ENCODE results near the gene SPATS1. TPM values are rescaled to one million over a fixed set of nuclear protein-coding genes. Genes with fewer than 3 reads are reported as not detected.

The SPATS1 gene
- total RNA-seq, 1 donor from 2014 or later, result not detected

GRCh38 chr6:44303842-44304241 is 38.6 kb upstream of the SPATS1 start:
- Mint-ChIP-seq H3K27me3 (ENCODE audit: low read depth, unreplicated experiment) (peaks cover 3% of the 10 kb centered on the region), H3K9me3 (ENCODE audit: unreplicated experiment) (no peaks in the 10 kb centered on the region), H3K27ac (ENCODE audit: unreplicated experiment) (no peak overlapping the region), H3K36me3 (ENCODE audit: low read depth, unreplicated experiment) (peaks cover 27% of the 10 kb centered on the region), H3K4me3 (ENCODE audit: unreplicated experiment) (no peak overlapping the region), H3K4me1 (ENCODE audit: low read depth, unreplicated experiment) (peaks cover 2% of the 10 kb centered on the region)
- no peak overlapping the region for H3K4me3 ChIP-seq (ENCODE audit: insufficient read depth, low read depth, low read length)
- TF ChIP-seq EZH2 (IDR thresholded peaks at IDR 0.05; ENCODE audit: insufficient read depth, low read length) (no peak), CTCF (IDR thresholded peaks at IDR 0.05; ENCODE audit: insufficient read depth, low read depth, low read length) (no peak)
- H3K4me2 ChIP-seq (ENCODE audit: low read length), result no peak overlapping the region
- no peaks in the 10 kb centered on the region for H3K9me3 ChIP-seq (ENCODE audit: insufficient read depth, low read depth, low read length)
- DNase-seq (ENCODE audit: low read depth) (no peak), FAIRE-seq (no peak)
- no peak overlapping the region for H2AFZ ChIP-seq (ENCODE audit: low read depth, low read length)
- H4K20me1 ChIP-seq (ENCODE audit: insufficient read depth, low read length), result peaks cover 6% of the 10 kb centered on the region
- peaks cover 2% of the 10 kb centered on the region for H3K27me3 ChIP-seq (ENCODE audit: insufficient read depth, low read length)
- H3K36me3 ChIP-seq (ENCODE audit: insufficient read depth, low read length), result peaks cover 20% of the 10 kb centered on the region
- no peak overlapping the region for H3K27ac ChIP-seq (ENCODE audit: low read depth, low read length)
- no peaks in the 10 kb centered on the region for H3K79me2 ChIP-seq (ENCODE audit: insufficient read depth, low read length)
- no peaks in the 10 kb centered on the region for H3K4me1 ChIP-seq (ENCODE audit: insufficient read depth, low read length)
- H3K9ac ChIP-seq (ENCODE audit: low read length), result no peak overlapping the region

GRCh38 chr6:44304282-44305199 is 37.9 kb upstream of the SPATS1 start:
- Histone ChIP-seq H4K20me1 (ENCODE audit: insufficient read depth, low read length) (no peaks in the 10 kb centered on the region), H3K9me3 (ENCODE audit: insufficient read depth, low read depth, low read length) (no peaks in the 10 kb centered on the region), H3K4me3 (ENCODE audit: insufficient read depth, low read depth, low read length) (no peak overlapping the region), H3K4me1 (ENCODE audit: insufficient read depth, low read length) (peaks cover 1% of the 10 kb centered on the region), H3K27ac (ENCODE audit: low read depth, low read length) (no peak overlapping the region), H3K36me3 (ENCODE audit: insufficient read depth, low read length) (peaks cover 26% of the 10 kb centered on the region), H3K79me2 (ENCODE audit: insufficient read depth, low read length) (no peaks in the 10 kb centered on the region), H3K27me3 (ENCODE audit: insufficient read depth, low read length) (no peaks in the 10 kb centered on the region), H3K9ac (ENCODE audit: low read length) (no peak overlapping the region), H2AFZ (ENCODE audit: low read depth, low read length) (no peak overlapping the region), H3K4me2 (ENCODE audit: low read length) (no peak overlapping the region)
- Mint-ChIP-seq H3K36me3 (ENCODE audit: low read depth, unreplicated experiment) (peaks cover 28% of the 10 kb centered on the region), H3K9me3 (ENCODE audit: unreplicated experiment) (no peaks in the 10 kb centered on the region), H3K4me1 (ENCODE audit: low read depth, unreplicated experiment) (peaks cover 6% of the 10 kb centered on the region), H3K27ac (ENCODE audit: unreplicated experiment) (no peak overlapping the region), H3K27me3 (ENCODE audit: low read depth, unreplicated experiment) (no peaks in the 10 kb centered on the region), H3K4me3 (ENCODE audit: unreplicated experiment) (no peak overlapping the region)
- TF ChIP-seq EZH2 (IDR thresholded peaks at IDR 0.05; ENCODE audit: insufficient read depth, low read length) (no peak), CTCF (IDR thresholded peaks at IDR 0.05; ENCODE audit: insufficient read depth, low read depth, low read length) (peak; percentile 56)
- FAIRE-seq (no peak), DNase-seq (ENCODE audit: low read depth) (peak; percentile 14)

All from astrocyte (in vitro differentiated cells and primary cell).